GM23338 (cell line): ENCODE measurements around the gene LSM2. TPM values are rescaled to one million over a fixed set of nuclear protein-coding genes. Genes with fewer than 3 reads are reported as not detected.

Experiments used
- ATAC-seq: fragments of 200-7000 bp; cut with Tn5 transposase; 3 replicates; pipeline ENCODE4 v1.9.1; 2020
- DNase-seq: peaks from one replicate; pipeline ENCODE4 v3.0.0-alpha.2; 2015; ENCODE audit warnings: low spot score
- H2AFZ ChIP-seq: fragments of 200-600 bp; sonication (generic); 2 replicates; pipeline ENCODE4 v1.8.0; 2016; ENCODE audit warnings: antibody characterized with exemption, mild to moderate bottlenecking, moderate library complexity
- H3F3A ChIP-seq: fragments of 200-600 bp; sonication (generic); replicated peaks from 2 replicates; pipeline ENCODE4 v1.8.0; 2017; ENCODE audit warnings: antibody characterized with exemption, mixed run types, low read depth
- H3K27ac ChIP-seq: fragments of 200-600 bp; sonication (generic); 2 replicates; pipeline ENCODE4 v1.6.1; 2016; ENCODE audit warnings: low read depth
- H3K27me3 ChIP-seq: fragments of 200-600 bp; sonication (generic); 2 replicates; pipeline ENCODE4 v1.8.0; 2016; ENCODE audit warnings: mild to moderate bottlenecking, mixed run types, moderate library complexity; ENCODE audit not compliant: insufficient read depth
- H3K36me3 ChIP-seq: fragments of 200-600 bp; sonication (generic); 2 replicates; pipeline ENCODE4 v1.8.0; 2016; ENCODE audit warnings: mild to moderate bottlenecking; ENCODE audit not compliant: insufficient read depth
- H3K4me1 ChIP-seq: fragments of 200-600 bp; sonication (generic); 2 replicates; pipeline ENCODE4 v1.8.0; 2016; ENCODE audit warnings: mild to moderate bottlenecking, moderate library complexity; ENCODE audit not compliant: insufficient read depth
- H3K4me2 ChIP-seq: fragments of 200-600 bp; sonication (generic); 2 replicates; pipeline ENCODE4 v1.7.1; 2017; ENCODE audit warnings: mixed run types
- H3K4me3 ChIP-seq: fragments of 200-600 bp; sonication (generic); 2 replicates; pipeline ENCODE4 v1.6.1; 2016; ENCODE audit warnings: mixed run types
- H3K79me2 ChIP-seq: fragments of 200-600 bp; sonication (generic); replicated peaks from 2 replicates; pipeline ENCODE4 v1.8.0; 2017; ENCODE audit warnings: mild to moderate bottlenecking; ENCODE audit not compliant: insufficient read depth
- H3K9me2 ChIP-seq: fragments of 200-600 bp; sonication (generic); 2 replicates; pipeline ENCODE4 v1.8.0; 2017; ENCODE audit not compliant: insufficient read depth
- H4K20me1 ChIP-seq: fragments of 200-600 bp; sonication (generic); replicated peaks from 2 replicates; pipeline ENCODE4 v1.8.0; 2017; ENCODE audit warnings: mild to moderate bottlenecking; ENCODE audit not compliant: insufficient read depth
- H3K27ac Mint-ChIP-seq: 2 replicates; pipeline ENCODE4 v1.8.0; 2020; ENCODE audit warnings: inconsistent platforms, mild to moderate bottlenecking, moderate library complexity, mixed read lengths
- H3K27me3 Mint-ChIP-seq: 3 replicates; pipeline ENCODE4 v1.8.0; 2022; ENCODE audit warnings: low read depth, mild to moderate bottlenecking, moderate library complexity, mixed read lengths, inconsistent platforms; ENCODE audit not compliant: insufficient read depth, poor library complexity
- H3K36me3 Mint-ChIP-seq: 3 replicates; pipeline ENCODE4 v1.8.0; 2021; ENCODE audit warnings: low read depth, mild to moderate bottlenecking, inconsistent platforms, moderate library complexity, mixed read lengths
- H3K4me1 Mint-ChIP-seq: 3 replicates; pipeline ENCODE4 v1.8.0; 2020; ENCODE audit warnings: mild to moderate bottlenecking, inconsistent platforms, mixed read lengths
- H3K4me3 Mint-ChIP-seq: 3 replicates; pipeline ENCODE4 v1.8.0; 2021; ENCODE audit warnings: moderate library complexity, mild to moderate bottlenecking, inconsistent platforms, mixed read lengths
- H3K9me3 Mint-ChIP-seq: 3 replicates; pipeline ENCODE4 v1.8.0; 2020; ENCODE audit warnings: moderate library complexity, mild to moderate bottlenecking, inconsistent platforms, mixed read lengths
- CREB1 ChIP-seq: fragments of 250-450 bp; sonication (Bioruptor Pico); IDR thresholded peaks from 2 replicates; pipeline ENCODE4 v1.5.0; 2020; ENCODE audit warnings: low read depth, mild to moderate bottlenecking, moderate library complexity
- CTCF ChIP-seq, 2 experiments: fragments of 200-600 bp in 1 of 2; sonication (generic) in 1 of 2; conservative IDR thresholded peaks; 2 replicates each; pipeline versions ENCODE4 v1.5.1 to v1.6.1; 2016 to 2017; ENCODE audit warnings: antibody characterized with exemption in 2 of 2, low read depth in 2 of 2, mild to moderate bottlenecking in 2 of 2, moderate library complexity in 1 of 2
- EZH2 ChIP-seq: fragments of 200-600 bp; sonication (generic); IDR thresholded peaks from one replicate; pipeline ENCODE4 v1.8.0; 2017; ENCODE audit warnings: antibody characterized with exemption, mild to moderate bottlenecking, low read depth; ENCODE audit not compliant: unreplicated experiment
- POLR2AphosphoS5 ChIP-seq: IDR thresholded peaks from 2 replicates; pipeline ENCODE4 v1.6.1; 2016; ENCODE audit warnings: antibody characterized with exemption, low read depth
- ZNF331 ChIP-seq: fragments of 250-450 bp; sonication (Bioruptor Pico); IDR thresholded peaks from 2 replicates; pipeline ENCODE4 v1.5.0; 2020; ENCODE audit warnings: low read depth, mild to moderate bottlenecking, moderate library complexity
- polyA plus RNA-seq: library from polyadenylated mRNA; unstranded; fragments of >200 nt; fragmentation: Nextera tagmentation; extraction: Ambion mirVana; gene quantifications from 2 replicates; pipeline ENCODE4 v1.2.1, GENCODE V29; 2016
- total RNA-seq: library from RNA; depleted of rRNA; stranded (reverse); fragments of >200 nt; shearing (Covaris generic); gene quantifications from 2 replicates; pipeline ENCODE4 v1.2.3, GENCODE V29; 2014
- TF ChIP-seq, protein P1 (sequence below): IDR thresholded peaks from one replicate; pipeline ENCODE4 v1.6.1; 2018; ENCODE audit warnings: antibody characterized with exemption; ENCODE audit not compliant: unreplicated experiment

Gene LSM2
- total and polyA plus RNA-seq, 2 experiments from 2014 or later, result 106 to 140 TPM

- H2AFZ ChIP-seq, result no peak overlapping the region
Observed at GRCh38 chr6:31763619-31763940, 43.2 kb downstream of the LSM2 start.

More at GRCh38 chr6:31763619-31763940, 43.2 kb downstream of the LSM2 start:
- no peak overlapping the region for H3K27ac ChIP-seq
- 0 out of 2 replicates have a peak, but pooled peaks cover 2% of the 10 kb centered on the region for H3F3A ChIP-seq
- H3K4me3 ChIP-seq, result no peak overlapping the region
- no peaks in the 10 kb centered on the region for H3K27me3 ChIP-seq
- no peaks in the 10 kb centered on the region for H3K36me3 ChIP-seq
- Mint-ChIP-seq H3K27me3 (peaks cover 15% of the 10 kb centered on the region), H3K4me1 (peaks cover 24% of the 10 kb centered on the region), H3K36me3 (peaks cover 22% of the 10 kb centered on the region), H3K4me3 (peak overlapping the region; percentile 2; the same call in 1 of the 3 replicates), H3K27ac (peak overlapping the region; percentile 59; the same call in 1 of the 2 replicates), H3K9me3 (no peaks in the 10 kb centered on the region; the same call in 2 of the 3 replicates)
- no peak overlapping the region for H3K4me2 ChIP-seq
- no peaks in the 10 kb centered on the region for H3K9me2 ChIP-seq
- peaks cover 14% of the 10 kb centered on the region for H3K4me1 ChIP-seq
- peak; percentile 29 for ATAC-seq
- TF ChIP-seq, protein P1, sequence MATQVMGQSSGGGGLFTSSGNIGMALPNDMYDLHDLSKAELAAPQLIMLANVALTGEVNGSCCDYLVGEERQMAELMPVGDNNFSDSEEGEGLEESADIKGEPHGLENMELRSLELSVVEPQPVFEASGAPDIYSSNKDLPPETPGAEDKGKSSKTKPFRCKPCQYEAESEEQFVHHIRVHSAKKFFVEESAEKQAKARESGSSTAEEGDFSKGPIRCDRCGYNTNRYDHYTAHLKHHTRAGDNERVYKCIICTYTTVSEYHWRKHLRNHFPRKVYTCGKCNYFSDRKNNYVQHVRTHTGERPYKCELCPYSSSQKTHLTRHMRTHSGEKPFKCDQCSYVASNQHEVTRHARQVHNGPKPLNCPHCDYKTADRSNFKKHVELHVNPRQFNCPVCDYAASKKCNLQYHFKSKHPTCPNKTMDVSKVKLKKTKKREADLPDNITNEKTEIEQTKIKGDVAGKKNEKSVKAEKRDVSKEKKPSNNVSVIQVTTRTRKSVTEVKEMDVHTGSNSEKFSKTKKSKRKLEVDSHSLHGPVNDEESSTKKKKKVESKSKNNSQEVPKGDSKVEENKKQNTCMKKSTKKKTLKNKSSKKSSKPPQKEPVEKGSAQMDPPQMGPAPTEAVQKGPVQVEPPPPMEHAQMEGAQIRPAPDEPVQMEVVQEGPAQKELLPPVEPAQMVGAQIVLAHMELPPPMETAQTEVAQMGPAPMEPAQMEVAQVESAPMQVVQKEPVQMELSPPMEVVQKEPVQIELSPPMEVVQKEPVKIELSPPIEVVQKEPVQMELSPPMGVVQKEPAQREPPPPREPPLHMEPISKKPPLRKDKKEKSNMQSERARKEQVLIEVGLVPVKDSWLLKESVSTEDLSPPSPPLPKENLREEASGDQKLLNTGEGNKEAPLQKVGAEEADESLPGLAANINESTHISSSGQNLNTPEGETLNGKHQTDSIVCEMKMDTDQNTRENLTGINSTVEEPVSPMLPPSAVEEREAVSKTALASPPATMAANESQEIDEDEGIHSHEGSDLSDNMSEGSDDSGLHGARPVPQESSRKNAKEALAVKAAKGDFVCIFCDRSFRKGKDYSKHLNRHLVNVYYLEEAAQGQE, result no peak
- TF ChIP-seq ZNF331 (no peak), CTCF (conservative IDR thresholded peaks at IDR 0.05; ENCODE audit: low read depth in 2 of 2) (peak in 1 of 2 experiments; percentile 17; a peak in 1 of 4 replicates), POLR2AphosphoS5 (no peak), EZH2 (no peak), CREB1 (CRISPR knock-in tag) (no peak)
- H3K79me2 ChIP-seq, result no peaks in the 10 kb centered on the region
- DNase-seq, result peak; percentile 71
- H4K20me1 ChIP-seq, result no peaks in the 10 kb centered on the region
